GM21423 (cell line): ENCODE data around the gene PRPS1.
"Not testable (repeated sequence)": the region's sequence is repeated elsewhere in the genome, so short reads cannot be mapped to it uniquely, and the experiment has no call there.

ENCODE experiments used
- ATAC-seq: cut with Tn5 transposase; IDR thresholded peaks from one replicate; pipeline ENCODE4 v1.9.1; 2021; ENCODE audit warnings: mild to moderate bottlenecking, moderate library complexity; ENCODE audit not compliant: unreplicated experiment

PRPS1 gene

GRCh38 chrX:107629540-107629909 is 1.2 kb downstream of the PRPS1 start:
- ATAC-seq, result no peak

- ATAC-seq, result no peak
Measured at GRCh38 chrX:107630031-107630689, 1.9 kb downstream of the PRPS1 start.

GRCh38 chrX:107632346-107632745 is 4.0 kb downstream of the PRPS1 start:
- no peak for ATAC-seq

- ATAC-seq, result no peak
Measured at GRCh38 chrX:107646735-107647134, 18.4 kb downstream of the PRPS1 start.

- ATAC-seq, result no peak
Measured at GRCh38 chrX:107648332-107648731, 20.0 kb downstream of the PRPS1 start.

- no peak for ATAC-seq
Measured at GRCh38 chrX:107654566-107654871, 26.2 kb downstream of the PRPS1 start.

GRCh38 chrX:107654872-107655761 is 26.8 kb downstream of the PRPS1 start:
- peak; percentile 65 for ATAC-seq

GRCh38 chrX:107656978-107657377 is 28.7 kb downstream of the PRPS1 start:
- ATAC-seq, result no peak

GRCh38 chrX:107658660-107659059 is 30.4 kb downstream of the PRPS1 start:
- no peak for ATAC-seq

- no peak for ATAC-seq
Measured at GRCh38 chrX:107659286-107659685, 31.0 kb downstream of the PRPS1 start.

GRCh38 chrX:107659768-107660167 is 31.5 kb downstream of the PRPS1 start:
- ATAC-seq, result no peak

GRCh38 chrX:107662145-107662544 is 33.8 kb downstream of the PRPS1 start:
- no peak for ATAC-seq

- ATAC-seq, result no peak
Measured at GRCh38 chrX:107662824-107663223, 34.5 kb downstream of the PRPS1 start.

- no peak for ATAC-seq
Measured at GRCh38 chrX:107666931-107667330, 38.6 kb downstream of the PRPS1 start.

- ATAC-seq, result no peak
Measured at GRCh38 chrX:107667426-107667825, 39.1 kb downstream of the PRPS1 start.

- not testable (repeated sequence) for ATAC-seq
Measured at GRCh38 chrX:107668710-107669109, 40.4 kb downstream of the PRPS1 start.

GRCh38 chrX:107669261-107669660 is 41.0 kb downstream of the PRPS1 start:
- ATAC-seq, result no peak

GRCh38 chrX:107669885-107670628 is 41.7 kb downstream of the PRPS1 start:
- no peak for ATAC-seq

- ATAC-seq, result not testable (repeated sequence)
Measured at GRCh38 chrX:107671256-107671655, 42.9 kb downstream of the PRPS1 start.

- ATAC-seq, result peak; percentile 29
Measured at GRCh38 chrX:107672955-107673378, 44.7 kb downstream of the PRPS1 start.

- peak; percentile 0 for ATAC-seq
Measured at GRCh38 chrX:107673431-107673830, 45.1 kb downstream of the PRPS1 start.
